SK-N-DZ (cell line): ENCODE data around the gene PVALEF.
"Not testable (repeated sequence)": the region's sequence is repeated elsewhere in the genome, so short reads cannot be mapped to it uniquely, and the experiment has no call there.

Experiments used
- DNase-seq: peaks from one replicate; pipeline ENCODE4 v3.0.0-alpha.2; 2015; ENCODE audit warnings: low spot score

Gene PVALEF

GRCh38 chr17:81218459-81218858 is 53.2 kb downstream of the PVALEF start:
- no peak for DNase-seq

DNA sequence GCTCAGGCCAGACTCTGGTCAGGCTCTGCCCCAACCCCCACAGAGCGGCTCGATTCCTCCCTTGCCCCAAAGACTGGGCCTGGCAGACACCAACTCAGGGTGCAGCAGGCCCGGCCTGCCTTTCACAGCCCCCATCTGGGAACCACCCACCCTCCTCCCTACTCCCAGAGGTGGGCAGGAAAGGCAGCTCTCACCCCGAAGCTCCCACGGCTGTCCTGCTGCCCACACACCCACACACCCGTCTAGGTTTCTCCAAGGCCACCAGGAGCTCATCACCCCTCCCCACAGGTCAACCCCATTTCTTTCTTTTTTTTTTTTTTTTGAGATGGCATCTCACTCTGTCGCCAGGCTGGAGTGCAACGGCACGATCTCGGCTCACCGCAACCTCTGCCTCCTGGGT is 53.7 kb downstream of the PVALEF start:
- no peak for DNase-seq

GRCh38 chr17:81219476-81220180 is 54.3 kb downstream of the PVALEF start:
- no peak for DNase-seq

DNA sequence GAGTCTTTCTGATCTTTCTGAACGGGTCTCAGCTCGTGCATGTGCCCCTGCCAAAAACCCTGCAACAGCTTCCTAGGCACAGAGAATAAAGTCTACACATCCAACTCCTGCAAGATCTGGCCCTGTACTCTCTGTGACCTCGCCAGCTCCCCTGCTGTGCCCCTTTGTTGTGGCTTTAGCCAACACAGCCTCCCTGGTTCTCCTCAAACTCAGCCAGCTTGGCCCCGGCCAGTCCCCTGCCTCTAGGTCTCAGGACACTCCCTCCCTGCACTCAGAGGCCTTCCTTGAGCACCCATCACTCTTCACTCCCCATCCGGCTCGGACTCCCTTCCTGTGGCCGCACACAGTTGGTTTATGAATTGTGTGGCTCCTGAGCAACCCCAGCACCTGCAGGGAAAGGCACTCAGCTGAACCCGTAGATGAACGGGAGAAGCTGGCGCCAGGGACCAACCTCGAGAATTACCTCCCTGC is 56.1 kb downstream of the PVALEF start:
- no peak for DNase-seq

DNA sequence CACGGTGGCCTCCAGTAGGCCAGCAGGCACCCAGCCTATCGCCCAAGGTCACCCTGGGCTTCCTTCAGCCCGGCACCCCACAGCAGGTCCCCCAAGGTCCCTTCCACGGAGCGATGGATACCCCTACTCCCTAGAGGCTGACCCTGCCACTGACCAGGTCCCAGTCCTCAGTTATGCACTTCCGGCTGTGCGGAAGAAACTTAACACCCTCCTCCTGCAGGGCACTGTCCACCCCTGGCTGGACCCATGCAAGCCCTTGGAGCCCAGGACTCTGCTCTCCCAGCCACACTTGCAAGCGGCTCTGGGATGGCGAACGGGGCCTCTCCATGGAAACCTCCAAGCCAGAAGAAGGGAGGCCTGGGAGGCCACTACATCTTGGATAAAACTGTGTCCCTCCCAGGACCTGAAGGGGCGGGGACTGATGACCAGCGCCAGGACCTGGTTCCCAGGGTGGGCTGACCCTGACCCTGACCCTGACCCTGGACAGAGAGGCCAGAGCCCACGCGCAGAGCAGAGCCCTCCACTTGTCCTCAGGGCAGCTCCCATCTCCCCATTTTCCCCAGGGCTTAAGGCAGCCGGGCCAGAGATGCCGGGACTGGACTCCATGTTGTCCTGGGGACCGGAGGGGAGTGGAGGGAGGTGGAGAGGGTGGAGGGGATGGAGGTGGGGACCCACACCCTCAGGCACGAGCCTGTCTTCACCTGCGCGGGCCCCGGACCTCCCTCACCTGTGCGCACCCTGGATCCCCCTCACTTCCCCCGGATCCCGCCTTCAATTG is 56.7 kb downstream of the PVALEF start:
- no peak for DNase-seq

DNA sequence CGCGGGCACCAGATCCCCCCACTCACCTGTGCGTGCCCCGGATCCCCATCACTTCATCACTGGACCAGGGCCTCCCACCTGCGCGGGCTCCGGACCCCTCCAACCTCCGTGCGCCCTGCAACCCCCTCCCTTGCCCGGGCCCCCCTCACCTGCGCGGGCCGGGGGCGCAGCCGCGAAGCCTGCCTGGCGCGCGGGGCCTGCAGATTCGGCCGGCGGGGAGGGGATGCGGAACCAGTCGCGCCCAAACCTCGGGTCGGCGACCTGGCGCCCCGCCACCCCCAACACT is 57.3 kb downstream of the PVALEF start:
- DNase-seq, result no peak

GRCh38 chr17:81222906-81223761 is 57.8 kb downstream of the PVALEF start, which contains the start of gene CEP131:
TSS of gene CEP131 (minus strand) at chr17:81222965. CDS start at chr17:81220056, 2,909 bp downstream.
- DNase-seq, result peak; percentile 99

GRCh38 chr17:81223762-81224130 is 58.4 kb downstream of the PVALEF start:
- DNase-seq, result no peak

GRCh38 chr17:81227630-81228029 is 62.3 kb downstream of the PVALEF start:
- not testable (repeated sequence) for DNase-seq

GRCh38 chr17:81228420-81228819 is 63.1 kb downstream of the PVALEF start:
- DNase-seq, result no peak

DNA sequence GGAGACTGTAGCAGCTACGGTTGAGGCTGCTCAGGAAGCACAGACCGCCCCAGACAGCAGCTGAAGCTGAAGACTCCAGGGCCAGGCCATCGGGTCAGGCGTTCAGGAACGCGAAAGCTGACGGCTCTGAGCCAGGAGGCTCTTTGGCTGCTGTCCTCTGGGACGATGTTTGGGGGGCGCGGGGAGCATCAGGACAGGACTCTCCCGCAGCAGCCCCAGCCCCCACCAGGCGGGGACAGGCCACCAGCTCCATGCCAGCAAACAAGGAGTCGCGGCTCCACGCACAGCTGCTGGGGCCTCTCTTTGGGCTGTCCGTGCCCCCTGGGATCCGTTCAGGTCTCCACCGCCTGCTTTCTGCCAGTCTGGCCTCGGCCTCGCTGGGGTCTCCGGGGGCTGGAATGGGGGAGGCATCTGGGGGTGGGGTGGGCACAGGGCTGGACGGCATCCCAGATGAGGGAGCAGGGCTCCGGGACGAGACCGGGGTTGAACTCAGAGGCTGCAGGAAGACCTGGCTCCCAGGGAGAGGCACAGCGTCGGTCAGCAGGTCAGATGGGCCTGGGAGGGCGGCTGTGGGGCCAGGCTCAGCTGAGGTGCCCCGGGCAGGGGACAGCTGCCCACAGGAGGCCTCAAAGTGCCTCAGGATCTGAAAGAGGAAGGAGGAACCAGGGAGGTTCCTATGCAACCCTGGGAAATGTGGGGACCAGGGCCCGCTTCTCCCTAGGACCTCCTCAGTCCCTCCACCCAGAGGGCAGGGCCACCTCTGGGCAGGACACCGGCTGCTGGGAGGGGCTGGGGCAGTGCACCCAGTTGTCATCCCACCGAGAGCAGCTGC is 63.7 kb downstream of the PVALEF start:
- no peak for DNase-seq

DNA sequence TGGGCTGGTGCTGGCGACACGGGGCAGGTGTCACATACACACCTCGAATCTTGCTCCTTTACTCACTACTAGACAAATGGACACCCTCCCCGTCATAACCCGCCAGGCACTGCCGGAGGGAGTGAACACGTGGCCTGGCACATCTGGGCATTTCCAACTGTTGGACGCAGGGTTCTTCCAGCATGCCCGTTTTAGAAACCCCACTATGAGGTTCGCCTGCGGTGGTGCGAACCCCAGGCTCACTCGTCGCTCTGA is 64.3 kb downstream of the PVALEF start:
- no peak for DNase-seq

DNA sequence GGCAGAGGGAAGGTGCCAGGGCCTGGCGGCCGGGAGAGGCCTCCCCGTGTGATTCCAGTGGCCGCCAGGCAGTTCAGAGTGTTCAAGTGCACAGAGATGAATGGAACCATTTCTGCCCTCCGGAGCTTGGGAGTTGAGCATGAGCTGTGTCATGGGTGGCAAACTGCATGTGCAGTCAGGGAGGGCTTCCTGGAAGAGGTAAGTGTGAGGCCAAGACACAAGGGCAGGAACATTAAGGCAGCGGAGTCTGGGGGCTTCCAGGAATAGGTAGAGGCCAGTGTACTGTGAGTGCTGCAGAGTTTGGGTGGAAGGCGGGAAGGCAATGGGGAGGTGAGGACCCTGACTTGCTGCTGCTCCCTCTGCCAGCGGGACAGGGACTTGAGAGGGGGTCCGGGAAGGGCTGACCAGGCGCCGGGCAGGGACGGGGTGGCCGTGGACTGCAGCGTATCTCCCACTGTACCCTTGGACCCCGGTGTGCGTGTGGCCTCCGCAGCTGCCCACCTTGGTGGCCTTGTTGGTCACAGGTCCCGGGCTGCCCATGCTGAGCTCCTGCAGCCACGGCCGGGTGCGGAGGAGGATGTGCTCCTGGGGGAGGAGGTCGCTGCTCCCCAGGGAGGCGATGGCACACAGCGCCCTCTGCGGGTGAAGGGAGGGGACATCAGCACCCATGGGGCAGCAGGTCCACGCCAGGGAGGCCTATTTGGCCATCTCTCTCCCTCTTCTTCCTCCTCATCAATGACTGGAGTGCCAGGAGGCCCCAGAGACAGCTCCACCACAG is 64.9 kb downstream of the PVALEF start:
- DNase-seq, result no peak

- DNase-seq, result no peak
Observed at GRCh38 chr17:81231121-81231645, 65.9 kb downstream of the PVALEF start.

DNA sequence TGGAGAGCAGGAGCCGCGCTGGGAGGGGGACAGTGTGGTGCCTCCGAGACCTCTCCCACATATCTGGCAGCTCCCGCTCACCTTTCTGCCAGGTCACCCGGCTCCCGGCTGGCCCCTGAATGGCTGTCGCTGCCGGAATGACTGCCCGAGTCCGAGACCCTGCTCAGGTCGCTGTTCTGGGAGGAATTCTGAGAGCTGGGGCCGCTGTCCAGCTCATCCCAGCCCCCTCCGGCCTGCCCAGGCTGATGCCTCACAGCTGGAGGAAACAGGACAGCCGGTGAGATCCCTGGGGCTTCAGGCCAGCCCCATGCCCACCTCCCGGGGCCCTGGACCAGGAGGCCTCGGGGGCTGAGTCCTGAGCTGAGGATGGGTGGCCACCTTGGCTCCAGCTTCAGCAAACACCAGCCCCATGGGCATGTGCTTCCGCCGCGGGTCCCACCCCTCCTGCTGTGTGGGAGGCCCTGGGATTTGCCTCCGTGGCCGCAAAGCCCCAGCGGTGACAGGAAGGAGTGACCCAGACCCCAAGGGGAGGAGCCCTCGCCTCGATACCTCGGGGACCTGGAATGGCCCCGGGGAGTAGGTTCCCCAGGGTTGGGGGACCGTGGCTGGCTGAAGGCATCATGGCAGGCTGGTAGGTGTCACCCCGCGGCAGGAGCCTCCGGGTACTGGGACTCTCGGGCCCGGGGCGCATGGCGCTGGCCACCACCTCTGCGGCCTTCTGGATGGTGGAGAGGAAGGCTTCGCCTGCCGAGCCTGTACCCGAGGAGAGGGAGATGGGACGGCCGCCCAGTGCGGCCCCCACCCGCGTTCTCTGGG is 66.7 kb downstream of the PVALEF start:
- no peak for DNase-seq
